ENCODE measurements around the gene SPINK4. TPM values are rescaled to one million over a fixed set of nuclear protein-coding genes. Genes with fewer than 3 reads are reported as not detected.

Gene SPINK4
- polyA plus RNA-seq, 1 donor from 2014 or later, result not detected

- no peaks in the 10 kb centered on the region for H3K9me3 ChIP-seq (ENCODE audit: low read length)
- H3K27me3 ChIP-seq (ENCODE audit: insufficient read depth, low read depth, low read length), result no peaks in the 10 kb centered on the region
- H4K20me1 ChIP-seq (ENCODE audit: insufficient read depth), result no peaks in the 10 kb centered on the region
- H3K4me3 ChIP-seq (ENCODE audit: low read length), result no peak overlapping the region
- H3K36me3 ChIP-seq (ENCODE audit: insufficient read depth, low read length), result no peaks in the 10 kb centered on the region
- no peak overlapping the region for H3K27ac ChIP-seq (ENCODE audit: low read length)
- no peak overlapping the region for H3K4me2 ChIP-seq (ENCODE audit: low read length)
- H3F3A ChIP-seq (ENCODE audit: insufficient read depth, low read length, poor library complexity, severe bottlenecking), result no peaks in the 10 kb centered on the region
- H3K9me2 ChIP-seq (ENCODE audit: insufficient read depth, low read length), result no peaks in the 10 kb centered on the region
- H3K9ac ChIP-seq (ENCODE audit: low read length), result no peak overlapping the region
- H3K79me2 ChIP-seq (replicated peaks; ENCODE audit: insufficient read depth, low read length), result no peaks in the 10 kb centered on the region
- TF ChIP-seq POLR2AphosphoS5 (IDR thresholded peaks at IDR 0.05), result no peak
- no peak for TF ChIP-seq CTCF (IDR thresholded peaks at IDR 0.05; ENCODE audit: poor library complexity, severe bottlenecking)
- TF ChIP-seq TAF1 (IDR thresholded peaks at IDR 0.05; ENCODE audit: low read depth), result no peak
- no peak for TF ChIP-seq SMC3 (conservative IDR thresholded peaks at IDR 0.05; ENCODE audit: poor library complexity)
- no peak for TF ChIP-seq MXI1 (conservative IDR thresholded peaks at IDR 0.05; ENCODE audit: poor library complexity, severe bottlenecking)
- no peak for TF ChIP-seq EZH2 (IDR thresholded peaks at IDR 0.05; ENCODE audit: borderline replicate concordance, insufficient read depth, low read length, poor library complexity, severe bottlenecking)
- no peak for TF ChIP-seq EP300 (conservative IDR thresholded peaks at IDR 0.05; ENCODE audit: poor library complexity, severe bottlenecking)
- TF ChIP-seq RAD21 (conservative IDR thresholded peaks at IDR 0.05), result no peak
- TF ChIP-seq REST (IDR thresholded peaks at IDR 0.05; ENCODE audit: borderline replicate concordance), result no peak
- no peak overlapping the region for H2AFZ ChIP-seq (ENCODE audit: low read depth, low read length)
Measured at GRCh38 chr9:33241298-33241697, 1.3 kb downstream of the SPINK4 start.

DNA sequence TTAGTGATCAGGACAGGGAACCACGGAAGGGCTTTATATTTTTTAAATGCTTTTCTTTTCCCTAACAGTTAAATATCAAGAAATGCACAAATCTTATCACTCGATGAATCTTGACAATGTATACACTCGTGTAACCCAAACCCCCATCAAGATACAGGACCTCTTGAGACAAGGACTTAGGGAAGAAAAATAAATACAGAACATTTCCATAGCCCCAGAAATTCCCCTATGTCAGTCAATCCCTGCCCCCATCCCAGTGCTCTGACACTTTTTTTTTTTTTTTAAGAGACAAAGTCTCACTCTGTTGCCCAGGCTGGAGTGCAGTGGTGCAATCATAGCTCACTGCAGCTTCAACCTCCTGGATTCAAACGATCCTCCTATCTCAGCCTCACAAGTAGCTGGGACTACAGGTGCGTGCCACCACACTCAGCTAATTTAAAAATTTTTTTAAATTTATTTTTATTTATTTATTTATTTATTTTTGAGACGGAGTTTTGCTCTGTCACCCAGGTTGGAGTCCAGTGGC, 2.7 kb downstream of the SPINK4 start:
- H3K9me3 ChIP-seq (ENCODE audit: low read length), result no peaks in the 10 kb centered on the region
- H3K36me3 ChIP-seq (ENCODE audit: insufficient read depth, low read length), result no peaks in the 10 kb centered on the region
- H3K79me2 ChIP-seq (replicated peaks; ENCODE audit: insufficient read depth, low read length), result no peaks in the 10 kb centered on the region
- no peaks in the 10 kb centered on the region for H3K27me3 ChIP-seq (ENCODE audit: insufficient read depth, low read depth, low read length)
- H3K9me2 ChIP-seq (ENCODE audit: insufficient read depth, low read length), result no peaks in the 10 kb centered on the region
- H3F3A ChIP-seq (ENCODE audit: insufficient read depth, low read length, poor library complexity, severe bottlenecking), result no peaks in the 10 kb centered on the region
- no peak overlapping the region for H3K4me3 ChIP-seq (ENCODE audit: low read length)
- H3K27ac ChIP-seq (ENCODE audit: low read length), result no peak overlapping the region
- no peak overlapping the region for H3K4me2 ChIP-seq (ENCODE audit: low read length)
- TF ChIP-seq MXI1 (conservative IDR thresholded peaks at IDR 0.05; ENCODE audit: poor library complexity, severe bottlenecking), result no peak
- TF ChIP-seq EZH2 (IDR thresholded peaks at IDR 0.05; ENCODE audit: borderline replicate concordance, insufficient read depth, low read length, poor library complexity, severe bottlenecking), result no peak
- no peak overlapping the region for H2AFZ ChIP-seq (ENCODE audit: low read depth, low read length)
- H3K9ac ChIP-seq (ENCODE audit: low read length), result no peak overlapping the region
- no peaks in the 10 kb centered on the region for H4K20me1 ChIP-seq (ENCODE audit: insufficient read depth)

Data from neural cell (in vitro differentiated cells).